ENCODE data around the gene HNF1A.

The HNF1A gene

DNA sequence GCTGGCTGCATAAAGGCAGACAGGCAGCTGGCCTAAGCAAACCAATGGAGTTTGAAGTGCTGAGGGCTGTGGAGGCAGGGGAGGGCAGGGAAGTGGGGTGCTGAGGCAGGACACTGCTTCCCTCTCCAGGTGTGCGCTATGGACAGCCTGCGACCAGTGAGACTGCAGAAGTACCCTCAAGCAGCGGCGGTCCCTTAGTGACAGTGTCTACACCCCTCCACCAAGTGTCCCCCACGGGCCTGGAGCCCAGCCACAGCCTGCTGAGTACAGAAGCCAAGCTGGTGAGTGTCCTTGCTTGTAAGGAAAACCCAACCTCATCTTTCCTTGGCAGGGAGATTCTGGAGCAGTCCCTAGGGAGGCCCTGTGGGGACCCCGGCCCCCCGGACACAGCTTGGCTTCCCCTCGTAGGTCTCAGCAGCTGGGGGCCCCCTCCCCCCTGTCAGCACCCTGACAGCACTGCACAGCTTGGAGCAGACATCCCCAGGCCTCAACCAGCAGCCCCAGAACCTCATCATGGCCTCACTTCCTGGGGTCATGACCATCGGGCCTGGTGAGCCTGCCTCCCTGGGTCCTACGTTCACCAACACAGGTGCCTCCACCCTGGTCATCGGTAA, 17.9 kb downstream of the HNF1A start:
- DNase-seq (ENCODE audit: extremely low spot score): no peak
- POLR2A ChIA-PET: no interaction called here
- CTCF ChIA-PET: interaction anchor here (1.1 to 1.2 kb wide), 5 partner anchors 11 to 639 kb away, joined by 3 to 7 read pairs (median 3); no protein-coding TSS in a partner anchor
- TF ChIP-seq, protein P1, sequence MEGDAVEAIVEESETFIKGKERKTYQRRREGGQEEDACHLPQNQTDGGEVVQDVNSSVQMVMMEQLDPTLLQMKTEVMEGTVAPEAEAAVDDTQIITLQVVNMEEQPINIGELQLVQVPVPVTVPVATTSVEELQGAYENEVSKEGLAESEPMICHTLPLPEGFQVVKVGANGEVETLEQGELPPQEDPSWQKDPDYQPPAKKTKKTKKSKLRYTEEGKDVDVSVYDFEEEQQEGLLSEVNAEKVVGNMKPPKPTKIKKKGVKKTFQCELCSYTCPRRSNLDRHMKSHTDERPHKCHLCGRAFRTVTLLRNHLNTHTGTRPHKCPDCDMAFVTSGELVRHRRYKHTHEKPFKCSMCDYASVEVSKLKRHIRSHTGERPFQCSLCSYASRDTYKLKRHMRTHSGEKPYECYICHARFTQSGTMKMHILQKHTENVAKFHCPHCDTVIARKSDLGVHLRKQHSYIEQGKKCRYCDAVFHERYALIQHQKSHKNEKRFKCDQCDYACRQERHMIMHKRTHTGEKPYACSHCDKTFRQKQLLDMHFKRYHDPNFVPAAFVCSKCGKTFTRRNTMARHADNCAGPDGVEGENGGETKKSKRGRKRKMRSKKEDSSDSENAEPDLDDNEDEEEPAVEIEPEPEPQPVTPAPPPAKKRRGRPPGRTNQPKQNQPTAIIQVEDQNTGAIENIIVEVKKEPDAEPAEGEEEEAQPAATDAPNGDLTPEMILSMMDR (IDR thresholded peaks at IDR 0.05; ENCODE audit: control extremely low read depth, extremely low read depth, low read depth, missing control alignments): no peak

- ChIA-PET POLR2A (no interaction called here), CTCF (interaction anchor here (1.1 to 1.5 kb wide), 4 partner anchors 10 to 640 kb away, joined by 3 to 7 read pairs (median 4); no protein-coding TSS in a partner anchor)
- TF ChIP-seq, protein P1 (IDR thresholded peaks at IDR 0.05; ENCODE audit: control extremely low read depth, extremely low read depth, low read depth, missing control alignments): no peak
- DNase-seq (ENCODE audit: extremely low spot score): no peak
These were observed 19.1 kb downstream of the HNF1A start for GRCh38 chr12:120997448-120997847.

GRCh38 chr12:120998435-120998834, 20.1 kb downstream of the HNF1A start:
- CTCF ChIA-PET: interaction anchor here (1.1 to 1.5 kb wide), 2 partner anchors 61 to 349 kb away, joined by 3 to 4 read pairs; no protein-coding TSS in a partner anchor

GRCh38 chr12:120999191-121000120, 21.1 kb downstream of the HNF1A start:
- TF ChIP-seq, protein P1 (IDR thresholded peaks at IDR 0.05; ENCODE audit: control extremely low read depth, extremely low read depth, low read depth, missing control alignments): no peak
- DNase-seq (ENCODE audit: extremely low spot score): no peak
- ChIA-PET CTCF (interaction anchor here (1.1 kb wide), 1 partner anchor 60 kb away, joined by 3 read pairs; no protein-coding TSS in a partner anchor), POLR2A (interaction anchor here (0.5 kb wide), 1 partner anchor 390 kb away, joined by 3 read pairs; no protein-coding TSS in a partner anchor)

More at GRCh38 chr12:120998435-120998834, 20.1 kb downstream of the HNF1A start:
- TF ChIP-seq, protein P1 (IDR thresholded peaks at IDR 0.05; ENCODE audit: control extremely low read depth, extremely low read depth, low read depth, missing control alignments): no peak
- POLR2A ChIA-PET: interaction anchor here (0.7 kb wide), 2 partner anchors 34 to 90 kb away, joined by 3 to 4 read pairs; no protein-coding TSS in a partner anchor
- DNase-seq (ENCODE audit: extremely low spot score): no peak

GRCh38 chr12:121000530-121000929, 22.2 kb downstream of the HNF1A start:
- ChIA-PET POLR2A (no interaction called here), CTCF (no interaction called here)
- TF ChIP-seq, protein P1 (IDR thresholded peaks at IDR 0.05; ENCODE audit: control extremely low read depth, extremely low read depth, low read depth, missing control alignments): no peak
- DNase-seq (ENCODE audit: extremely low spot score): no peak

- DNase-seq (ENCODE audit: extremely low spot score): no peak
- POLR2A ChIA-PET: no interaction called here
- TF ChIP-seq, protein P1 (IDR thresholded peaks at IDR 0.05; ENCODE audit: control extremely low read depth, extremely low read depth, low read depth, missing control alignments): no peak
- CTCF ChIA-PET: interaction anchor here (1.0 to 3.7 kb wide), 3 partner anchors 22 to 29 kb away, joined by 3 to 8 read pairs (median 3); no protein-coding TSS in a partner anchor
These were observed 22.7 kb downstream of the HNF1A start for GRCh38 chr12:121001060-121001459.

All from GM10248 (cell line).